Thyroid gland (tissue), 4 donors: ENCODE data around the gene ZNF184.

Experiments used
- POLR2A ChIP-seq, 2 donors: fragments of 450-650 bp; IDR thresholded peaks; one replicate each; pipeline ENCODE4 v1.6.1; 2017; ENCODE audit warnings: antibody characterized with exemption in 2 of 2, mild to moderate bottlenecking in 2 of 2, moderate library complexity in 1 of 2
- TF ChIP-seq, protein P1 (sequence below), 6 experiments: fragments of 200-600 bp in 3 of 6; fragments of 450-650 bp in 3 of 6; sonication (generic) in 3 of 6; IDR thresholded peaks; one replicate each; pipeline ENCODE4 v1.5.1; 2016 to 2019; ENCODE audit warnings: antibody characterized with exemption in 6 of 6, mild to moderate bottlenecking in 2 of 6, inconsistent platforms in 1 of 6, moderate library complexity in 1 of 6

DNA sequence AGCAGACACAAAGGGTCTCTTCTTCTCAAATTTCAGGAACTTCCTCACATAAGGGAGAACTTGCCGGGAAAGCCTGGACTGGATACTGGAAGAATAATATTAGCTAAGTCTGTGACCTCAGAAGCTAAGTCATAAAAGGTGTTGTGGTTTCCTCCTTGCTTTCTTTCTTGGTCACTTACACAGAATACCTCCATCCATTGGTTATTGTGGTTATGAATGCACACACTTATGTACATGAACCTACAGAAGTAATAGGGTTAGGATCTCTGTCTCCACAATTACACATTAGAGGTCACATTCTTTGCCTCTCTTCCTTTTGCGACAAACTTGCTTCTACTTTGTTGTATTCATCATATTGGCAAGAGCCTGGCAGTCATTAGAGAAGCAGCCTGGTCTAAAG is 43.9 kb downstream of the ZNF184 start:
- TF ChIP-seq, protein P1, sequence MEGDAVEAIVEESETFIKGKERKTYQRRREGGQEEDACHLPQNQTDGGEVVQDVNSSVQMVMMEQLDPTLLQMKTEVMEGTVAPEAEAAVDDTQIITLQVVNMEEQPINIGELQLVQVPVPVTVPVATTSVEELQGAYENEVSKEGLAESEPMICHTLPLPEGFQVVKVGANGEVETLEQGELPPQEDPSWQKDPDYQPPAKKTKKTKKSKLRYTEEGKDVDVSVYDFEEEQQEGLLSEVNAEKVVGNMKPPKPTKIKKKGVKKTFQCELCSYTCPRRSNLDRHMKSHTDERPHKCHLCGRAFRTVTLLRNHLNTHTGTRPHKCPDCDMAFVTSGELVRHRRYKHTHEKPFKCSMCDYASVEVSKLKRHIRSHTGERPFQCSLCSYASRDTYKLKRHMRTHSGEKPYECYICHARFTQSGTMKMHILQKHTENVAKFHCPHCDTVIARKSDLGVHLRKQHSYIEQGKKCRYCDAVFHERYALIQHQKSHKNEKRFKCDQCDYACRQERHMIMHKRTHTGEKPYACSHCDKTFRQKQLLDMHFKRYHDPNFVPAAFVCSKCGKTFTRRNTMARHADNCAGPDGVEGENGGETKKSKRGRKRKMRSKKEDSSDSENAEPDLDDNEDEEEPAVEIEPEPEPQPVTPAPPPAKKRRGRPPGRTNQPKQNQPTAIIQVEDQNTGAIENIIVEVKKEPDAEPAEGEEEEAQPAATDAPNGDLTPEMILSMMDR (IDR thresholded peaks at IDR 0.05) = no peak
- TF ChIP-seq POLR2A (IDR thresholded peaks at IDR 0.05) = no peak
